Measurements from ENCODE around the gene DSP. TPM values are rescaled to one million over a fixed set of nuclear protein-coding genes. Genes with fewer than 3 reads are reported as not detected.

Gene DSP
- total and polyA plus RNA-seq, 2 donors from 2014 or later = 14.7 to 96.2 TPM

- Histone ChIP-seq H3K4me3 (ENCODE audit: low read length in 3 of 3) (no peak overlapping the region), H3K36me3 (ENCODE audit: control insufficient read depth in 2 of 3, insufficient read depth in 3 of 3, low read length in 3 of 3) (peaks cover 3 to 39% (median 28%) of the 10 kb centered on the region in 3 donors), H3K27ac (ENCODE audit: low read depth in 2 of 2, low read length in 2 of 2) (no peak overlapping the region), H3K9ac (ENCODE audit: low read length in 3 of 3) (no peak overlapping the region), H3K9me3 (ENCODE audit: control insufficient read depth in 2 of 3, insufficient read depth in 1 of 3, low read length in 3 of 3) (no peaks in the 10 kb centered on the region), H3K4me1 (ENCODE audit: control insufficient read depth in 2 of 3, insufficient read depth in 2 of 3, low read depth in 1 of 3, low read length in 3 of 3) (no peaks in the 10 kb centered on the region), H3K27me3 (ENCODE audit: control insufficient read depth, insufficient read depth, low read length) (no peaks in the 10 kb centered on the region)
- intact Hi-C loops (cut with DNase I) = no loop called here
- DNase-seq (no peak), FAIRE-seq (no peak)
- no peak for TF ChIP-seq CTCF (IDR thresholded peaks at IDR 0.05; ENCODE audit: borderline replicate concordance, extremely low read depth, insufficient read depth)
These were observed 37.0 kb downstream of the DSP start for GRCh38 chr6:7578516-7578915.

GRCh38 chr6:7578931-7579330, 37.5 kb downstream of the DSP start:
- Histone ChIP-seq H3K27me3 (ENCODE audit: control insufficient read depth, insufficient read depth, low read length) (no peaks in the 10 kb centered on the region), H3K4me3 (ENCODE audit: low read length in 3 of 3) (no peak overlapping the region), H3K36me3 (ENCODE audit: control insufficient read depth in 2 of 3, insufficient read depth in 3 of 3, low read length in 3 of 3) (peaks cover 3 to 43% (median 31%) of the 10 kb centered on the region in 3 donors), H3K9me3 (ENCODE audit: control insufficient read depth in 2 of 3, insufficient read depth in 1 of 3, low read length in 3 of 3) (no peaks in the 10 kb centered on the region), H3K9ac (ENCODE audit: low read length in 3 of 3) (no peak overlapping the region), H3K4me1 (ENCODE audit: control insufficient read depth in 2 of 3, insufficient read depth in 2 of 3, low read depth in 1 of 3, low read length in 3 of 3) (no peaks in the 10 kb centered on the region), H3K27ac (ENCODE audit: low read depth in 2 of 2, low read length in 2 of 2) (no peak overlapping the region)
- intact Hi-C loops (cut with DNase I) = no loop called here
- no peak for DNase-seq
- TF ChIP-seq CTCF (IDR thresholded peaks at IDR 0.05; ENCODE audit: borderline replicate concordance, extremely low read depth, insufficient read depth) = no peak
- no peak for FAIRE-seq

GRCh38 chr6:7579851-7580250, 38.4 kb downstream of the DSP start:
- no peak for FAIRE-seq
- Histone ChIP-seq H3K4me1 (ENCODE audit: control insufficient read depth in 2 of 3, insufficient read depth in 2 of 3, low read depth in 1 of 3, low read length in 3 of 3) (no peaks in the 10 kb centered on the region), H3K27me3 (ENCODE audit: control insufficient read depth, insufficient read depth, low read length) (no peaks in the 10 kb centered on the region), H3K4me3 (ENCODE audit: low read length in 3 of 3) (no peak overlapping the region), H3K27ac (ENCODE audit: low read depth in 2 of 2, low read length in 2 of 2) (no peak overlapping the region), H3K9ac (ENCODE audit: low read length in 3 of 3) (no peak overlapping the region), H3K9me3 (ENCODE audit: control insufficient read depth in 2 of 3, insufficient read depth in 1 of 3, low read length in 3 of 3) (no peaks in the 10 kb centered on the region), H3K36me3 (ENCODE audit: control insufficient read depth in 2 of 3, insufficient read depth in 3 of 3, low read length in 3 of 3) (peaks cover 3 to 45% (median 33%) of the 10 kb centered on the region in 3 donors)
- no peak for DNase-seq
- intact Hi-C loops (cut with DNase I) = no loop called here
- no peak for TF ChIP-seq CTCF (IDR thresholded peaks at IDR 0.05; ENCODE audit: borderline replicate concordance, extremely low read depth, insufficient read depth)

DNA sequence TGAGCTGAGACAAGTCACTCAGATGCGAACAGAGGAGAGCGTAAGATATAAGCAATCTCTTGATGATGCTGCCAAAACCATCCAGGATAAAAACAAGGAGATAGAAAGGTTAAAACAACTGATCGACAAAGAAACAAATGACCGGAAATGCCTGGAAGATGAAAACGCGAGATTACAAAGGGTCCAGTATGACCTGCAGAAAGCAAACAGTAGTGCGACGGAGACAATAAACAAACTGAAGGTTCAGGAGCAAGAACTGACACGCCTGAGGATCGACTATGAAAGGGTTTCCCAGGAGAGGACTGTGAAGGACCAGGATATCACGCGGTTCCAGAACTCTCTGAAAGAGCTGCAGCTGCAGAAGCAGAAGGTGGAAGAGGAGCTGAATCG, 39.1 kb downstream of the DSP start:
- H3K9me3 ChIP-seq (ENCODE audit: control insufficient read depth in 2 of 3, insufficient read depth in 1 of 3, low read length in 3 of 3) = no peaks in the 10 kb centered on the region
- no peak overlapping the region for H3K4me3 ChIP-seq (ENCODE audit: low read length in 3 of 3)
- no peak for TF ChIP-seq CTCF (IDR thresholded peaks at IDR 0.05; ENCODE audit: borderline replicate concordance, extremely low read depth, insufficient read depth)
- H3K27ac ChIP-seq (ENCODE audit: low read depth in 2 of 2, low read length in 2 of 2) = no peak overlapping the region
- no peak overlapping the region for H3K9ac ChIP-seq (ENCODE audit: low read length in 3 of 3)
- intact Hi-C loops (cut with DNase I) = no loop called here
- H3K4me1 ChIP-seq (ENCODE audit: control insufficient read depth in 2 of 3, insufficient read depth in 2 of 3, low read depth in 1 of 3, low read length in 3 of 3) = no peaks in the 10 kb centered on the region
- no peak for FAIRE-seq
- no peaks in the 10 kb centered on the region for H3K27me3 ChIP-seq (ENCODE audit: control insufficient read depth, insufficient read depth, low read length)
- H3K36me3 ChIP-seq (ENCODE audit: control insufficient read depth in 2 of 3, insufficient read depth in 3 of 3, low read length in 3 of 3) = peaks cover 3 to 48% (median 29%) of the 10 kb centered on the region in 3 donors
- no peak for DNase-seq
